CD14-positive monocyte (primary cell): Measurements from ENCODE around the gene TTYH1. TPM values are rescaled to one million over a fixed set of nuclear protein-coding genes. Genes with fewer than 3 reads are reported as not detected.

Source experiments
- DNase-seq, 3 donors: peaks; one replicate each; pipeline ENCODE4 v3.0.0-alpha.2; 2011 to 2022
- H2AFZ ChIP-seq: 2 replicates; pipeline ENCODE4 v1.6.0; 2012; ENCODE audit warnings: mild to moderate bottlenecking, low read depth, low read length, inconsistent platforms; ENCODE audit not compliant: insufficient read depth, poor library complexity, severe bottlenecking
- H3K27ac ChIP-seq, 2 donors: 1 replicate in 1 of 2; 2 replicates in 1 of 2; pipeline ENCODE4 v1.5.1; 2012 to 2013; ENCODE audit warnings: low read length in 2 of 2, control low read depth in 1 of 2, inconsistent platforms in 1 of 2, low read depth in 1 of 2, mild to moderate bottlenecking in 1 of 2
- H3K27me3 ChIP-seq, 2 donors: one replicate each; pipeline versions ENCODE4 v1.6.0 to v1.6.1; 2011 to 2013; ENCODE audit warnings: low read length in 2 of 2; ENCODE audit not compliant: control insufficient read depth in 2 of 2, insufficient read depth in 2 of 2
- H3K36me3 ChIP-seq, 2 donors: replicated peaks in 1 of 2; 1 replicate in 1 of 2; 2 replicates in 1 of 2; pipeline versions ENCODE4 v1.5.1 to v1.6.1; 2012 to 2013; ENCODE audit warnings: low read length in 2 of 2, control low read depth in 1 of 2, inconsistent platforms in 1 of 2, mild to moderate bottlenecking in 1 of 2; ENCODE audit not compliant: insufficient read depth in 2 of 2, control insufficient read depth in 1 of 2
- H3K4me1 ChIP-seq, 2 donors: 1 replicate in 1 of 2; 2 replicates in 1 of 2; pipeline versions ENCODE4 v1.5.1 to v1.6.1; 2012 to 2013; ENCODE audit warnings: low read length in 2 of 2, control low read depth in 1 of 2, inconsistent platforms in 1 of 2, mild to moderate bottlenecking in 1 of 2, moderate library complexity in 1 of 2; ENCODE audit not compliant: insufficient read depth in 2 of 2, control insufficient read depth in 1 of 2
- H3K4me2 ChIP-seq: replicated peaks from 2 replicates; pipeline ENCODE3; 2012; ENCODE audit warnings: low read length, moderate library complexity, mild to moderate bottlenecking; ENCODE audit not compliant: poor library complexity, severe bottlenecking; ENCODE audit errors: extremely low read depth
- H3K4me3 ChIP-seq, 3 experiments: fragments of 200-600 bp in 1 of 3; sonication (generic) in 1 of 3; replicated peaks in 1 of 3; 1 replicate in 2 of 3; 2 replicates in 1 of 3; pipeline ENCODE4 v1.5.1; 2011 to 2013; ENCODE audit warnings: low read length in 3 of 3, mild to moderate bottlenecking in 3 of 3, control low read depth in 2 of 3, low read depth in 2 of 3, inconsistent platforms in 1 of 3, moderate library complexity in 1 of 3
- H3K79me2 ChIP-seq: 2 replicates; pipeline ENCODE4 v1.6.0; 2012; ENCODE audit warnings: mild to moderate bottlenecking, control low read depth, inconsistent platforms, low read length, moderate library complexity; ENCODE audit not compliant: insufficient read depth
- H3K9ac ChIP-seq: 2 replicates; pipeline ENCODE4 v1.6.0; 2017; ENCODE audit warnings: low read length, mild to moderate bottlenecking; ENCODE audit not compliant: insufficient read depth, poor library complexity, severe bottlenecking
- H3K9me3 ChIP-seq, 2 donors: replicated peaks in 1 of 2; 1 replicate in 1 of 2; 2 replicates in 1 of 2; pipeline versions ENCODE4 v1.5.1 to v1.6.1; 2012 to 2013; ENCODE audit warnings: low read length in 2 of 2, control low read depth in 1 of 2; ENCODE audit not compliant: control insufficient read depth in 1 of 2, insufficient read depth in 1 of 2
- H4K20me1 ChIP-seq: 2 replicates; pipeline ENCODE4 v1.6.0; 2012; ENCODE audit warnings: mild to moderate bottlenecking, low read length, control low read depth, moderate library complexity; ENCODE audit not compliant: insufficient read depth
- H3K27ac Mint-ChIP-seq, 7 donors: one replicate each; pipeline ENCODE4 v1.8.0; 2020; ENCODE audit warnings: mild to moderate bottlenecking in 7 of 7, mixed read lengths in 7 of 7, moderate library complexity in 6 of 7, inconsistent platforms in 2 of 7
- H3K27me3 Mint-ChIP-seq, 3 donors: one replicate each; pipeline ENCODE4 v1.8.0; 2021 to 2022; ENCODE audit warnings: low read depth in 3 of 3, mild to moderate bottlenecking in 3 of 3, mixed read lengths in 3 of 3, moderate library complexity in 3 of 3, inconsistent platforms in 1 of 3
- H3K36me3 Mint-ChIP-seq, 2 donors: one replicate each; pipeline ENCODE4 v1.8.0; 2020; ENCODE audit warnings: mixed read lengths in 2 of 2, inconsistent platforms in 1 of 2, mild to moderate bottlenecking in 1 of 2
- H3K4me1 Mint-ChIP-seq: one replicate; pipeline ENCODE4 v1.8.0; 2020; ENCODE audit warnings: mild to moderate bottlenecking, mixed read lengths
- H3K4me3 Mint-ChIP-seq, 2 donors: one replicate each; pipeline ENCODE4 v1.8.0; 2020; ENCODE audit warnings: mild to moderate bottlenecking in 2 of 2, mixed read lengths in 2 of 2, moderate library complexity in 1 of 2
- H3K9me3 Mint-ChIP-seq, 7 donors: one replicate each; pipeline ENCODE4 v1.8.0; 2020 to 2022; ENCODE audit warnings: mixed read lengths in 7 of 7, mild to moderate bottlenecking in 6 of 7, moderate library complexity in 6 of 7, inconsistent platforms in 2 of 7
- CTCF ChIP-seq: fragments of 200-600 bp; IDR thresholded peaks from one replicate; pipeline ENCODE4 v1.8.0; 2022; ENCODE audit warnings: antibody characterized with exemption, mild to moderate bottlenecking
- WGBS: methylation state at CpG from one replicate; pipeline ENCODE4 v1.1.5; 2013; ENCODE audit warnings: missing lambda C conversion rate; ENCODE audit not compliant: insufficient coverage; 5-methylcytosine and 5-hydroxymethylcytosine counted together
- intact Hi-C, 2 donors: fragments of 100-400 bp; cut with micrococcal nuclease; formaldehyde crosslinking; loops; one replicate each; pipeline versions ENCODE4 v1.15.0 to v1.15.1; 2023
- polyA plus RNA-seq, 3 donors: library from polyadenylated mRNA; depleted of rRNA in 1 of 3; unstranded in 2 of 3; stranded (reverse) in 1 of 3; fragments of 300-500 nt in 2 of 3; fragments of >200 nt in 1 of 3; fragmentation: Illumina TruSeq in 2 of 3; gene quantifications; 1 replicate in 2 of 3; 2 replicates in 1 of 3; pipeline ENCODE4 v1.2.3, GENCODE V29; 2012 to 2021

Gene TTYH1
- polyA plus RNA-seq, 3 donors = not detected

GRCh38 chr19:54424660-54425381, 9.6 kb downstream of the TTYH1 start:
- H4K20me1 ChIP-seq = no peaks in the 10 kb centered on the region
- no peaks in the 10 kb centered on the region for H3K36me3 Mint-ChIP-seq
- H3K27ac Mint-ChIP-seq = no peak overlapping the region
- no peaks in the 10 kb centered on the region for H3K79me2 ChIP-seq
- H3K27me3 Mint-ChIP-seq = peaks cover 24 to 58% (median 42%) of the 10 kb centered on the region in 3 donors
- no peak overlapping the region for H3K9ac ChIP-seq
- H3K4me1 ChIP-seq = no peaks in the 10 kb centered on the region
- no peak overlapping the region for H2AFZ ChIP-seq
- no peak overlapping the region for H3K27ac ChIP-seq
- peaks cover 0 to 4% (median 2%) of the 10 kb centered on the region in 7 donors for H3K9me3 Mint-ChIP-seq
- H3K36me3 ChIP-seq = no peaks in the 10 kb centered on the region
- WGBS = 96% methylated on average over 32 of the region's 36 CpGs
- intact Hi-C loops = no loop called here
- peaks cover 0 to 30% of the 10 kb centered on the region in 2 donors for H3K27me3 ChIP-seq
- H3K9me3 ChIP-seq = no peaks in the 10 kb centered on the region
- H3K4me2 ChIP-seq = no peak overlapping the region
- no peak overlapping the region for H3K4me3 ChIP-seq
- no peak for TF ChIP-seq CTCF
- no peak for DNase-seq
- no peaks in the 10 kb centered on the region for H3K4me1 Mint-ChIP-seq
- H3K4me3 Mint-ChIP-seq = peak overlapping the region in 1 of 2 donors; percentile 15

- Histone ChIP-seq H3K4me1 (peaks cover 0 to 2% of the 10 kb centered on the region in 2 donors), H3K9me3 (no peaks in the 10 kb centered on the region), H3K79me2 (no peaks in the 10 kb centered on the region), H3K27ac (no peak overlapping the region), H3K4me2 (no peak overlapping the region), H4K20me1 (no peaks in the 10 kb centered on the region), H2AFZ (no peak overlapping the region), H3K4me3 (no peak overlapping the region), H3K36me3 (no peaks in the 10 kb centered on the region), H3K9ac (no peak overlapping the region), H3K27me3 (peaks cover 2 to 30% of the 10 kb centered on the region in 2 donors)
- TF ChIP-seq CTCF = no peak
- Mint-ChIP-seq H3K36me3 (no peaks in the 10 kb centered on the region), H3K27me3 (peaks cover 24 to 59% (median 46%) of the 10 kb centered on the region in 3 donors), H3K4me3 (no peak overlapping the region), H3K4me1 (no peaks in the 10 kb centered on the region), H3K9me3 (peaks cover 0 to 4% (median 2%) of the 10 kb centered on the region in 7 donors), H3K27ac (peak overlapping the region in 1 of 7 donors; percentile 68)
- DNase-seq = no peak
- WGBS = 68% methylated on average over 4 of the region's 5 CpGs
- intact Hi-C loops = no loop called here
Observed at GRCh38 chr19:54425382-54425723, 10.1 kb downstream of the TTYH1 start.
